GM10847 (cell line): ENCODE data around the gene KCTD15.

Experiments used
- POLR2A ChIP-seq: IDR thresholded peaks from 2 replicates; pipeline ENCODE4 v1.6.1; 2011; ENCODE audit not compliant: insufficient read length; ENCODE audit errors: extremely low read depth

Gene KCTD15

GRCh38 chr19:33840783-33841182 is 44.1 kb downstream of the KCTD15 start:
- TF ChIP-seq POLR2A: no peak

- TF ChIP-seq POLR2A: no peak
Measured at GRCh38 chr19:33841685-33842084, 45.0 kb downstream of the KCTD15 start.

GRCh38 chr19:33844478-33844877 is 47.8 kb downstream of the KCTD15 start:
- TF ChIP-seq POLR2A: no peak

GRCh38 chr19:33845498-33845897 is 48.8 kb downstream of the KCTD15 start:
- no peak for TF ChIP-seq POLR2A

GRCh38 chr19:33849551-33850147 is 53.0 kb downstream of the KCTD15 start:
- no peak for TF ChIP-seq POLR2A

GRCh38 chr19:33859016-33859415 is 62.3 kb downstream of the KCTD15 start:
- TF ChIP-seq POLR2A: no peak

- no peak for TF ChIP-seq POLR2A
Measured at GRCh38 chr19:33860312-33861090, 63.8 kb downstream of the KCTD15 start.

- TF ChIP-seq POLR2A: no peak
Measured at GRCh38 chr19:33861950-33862349, 65.3 kb downstream of the KCTD15 start.

- no peak for TF ChIP-seq POLR2A
Measured at GRCh38 chr19:33862981-33863380, 66.3 kb downstream of the KCTD15 start.

- no peak for TF ChIP-seq POLR2A
Measured at GRCh38 chr19:33863436-33863835, 66.8 kb downstream of the KCTD15 start.

GRCh38 chr19:33864311-33864850 is 67.7 kb downstream of the KCTD15 start:
- TF ChIP-seq POLR2A: no peak

GRCh38 chr19:33865306-33865705 is 68.6 kb downstream of the KCTD15 start:
- no peak for TF ChIP-seq POLR2A
